Liver (tissue), 9 donors: ENCODE results near the gene SF3B6. TPM values are rescaled to one million over a fixed set of nuclear protein-coding genes. Genes with fewer than 3 reads are reported as not detected.

Experiments
- DNase-seq: peaks from one replicate; pipeline ENCODE4 v3.0.0-alpha.2; 2017; ENCODE audit warnings: low spot score
- H3K27ac ChIP-seq, 2 donors: one replicate each; pipeline ENCODE4 v1.7.0; 2013; ENCODE audit warnings: inconsistent platforms in 2 of 2, low read length in 2 of 2, control low read depth in 1 of 2, low read depth in 1 of 2, mild to moderate bottlenecking in 1 of 2
- H3K27me3 ChIP-seq, 4 donors: one replicate each; pipeline versions ENCODE4 v1.6.1 to v1.7.0; 2013; ENCODE audit warnings: low read length in 3 of 4, inconsistent platforms in 1 of 4, mild to moderate bottlenecking in 1 of 4, moderate library complexity in 1 of 4; ENCODE audit not compliant: control insufficient read depth in 4 of 4, insufficient read depth in 4 of 4
- H3K36me3 ChIP-seq, 4 donors: one replicate each; pipeline versions ENCODE4 v1.6.1 to v1.7.0; 2013; ENCODE audit warnings: low read length in 3 of 4, mild to moderate bottlenecking in 3 of 4, low read depth in 1 of 4, moderate library complexity in 1 of 4; ENCODE audit not compliant: control insufficient read depth in 4 of 4, insufficient read depth in 3 of 4
- H3K4me1 ChIP-seq, 4 donors: one replicate each; pipeline versions ENCODE4 v1.6.1 to v1.7.0; 2013; ENCODE audit warnings: low read length in 3 of 4, mild to moderate bottlenecking in 3 of 4, moderate library complexity in 1 of 4; ENCODE audit not compliant: control insufficient read depth in 4 of 4, insufficient read depth in 4 of 4
- H3K4me3 ChIP-seq, 3 donors: one replicate each; pipeline versions ENCODE4 v1.6.1 to v1.7.0; 2013; ENCODE audit warnings: low read length in 3 of 3, control low read depth in 1 of 3, low read depth in 1 of 3, mild to moderate bottlenecking in 1 of 3
- H3K9ac ChIP-seq, 2 donors: one replicate each; pipeline ENCODE4 v1.7.0; 2013; ENCODE audit warnings: low read length in 2 of 2, mild to moderate bottlenecking in 2 of 2, moderate library complexity in 2 of 2, control low read depth in 1 of 2, low read depth in 1 of 2
- H3K9me3 ChIP-seq, 4 donors: one replicate each; pipeline versions ENCODE4 v1.6.1 to v1.7.0; 2013; ENCODE audit warnings: low read length in 3 of 4; ENCODE audit not compliant: control insufficient read depth in 4 of 4
- EGR1 ChIP-seq, 2 donors: IDR thresholded peaks; 2 replicates each; pipeline ENCODE4 v1.6.1; 2016 to 2018; ENCODE audit warnings: antibody characterized with exemption in 2 of 2, low read depth in 2 of 2
- FOXA1 ChIP-seq: IDR thresholded peaks from 2 replicates; pipeline ENCODE4 v1.6.1; 2016; ENCODE audit warnings: antibody characterized with exemption
- FOXA2 ChIP-seq: IDR thresholded peaks from 2 replicates; pipeline ENCODE4 v1.6.1; 2016; ENCODE audit warnings: antibody characterized with exemption
- GABPA ChIP-seq, 2 donors: IDR thresholded peaks in 1 of 2; conservative IDR thresholded peaks in 1 of 2; 2 replicates each; pipeline ENCODE4 v1.6.1; 2016; ENCODE audit warnings: antibody characterized with exemption in 2 of 2, mild to moderate bottlenecking in 1 of 2, moderate library complexity in 1 of 2
- HNF4A ChIP-seq, 2 donors: conservative IDR thresholded peaks; 2 replicates each; pipeline ENCODE4 v1.6.1; 2016; ENCODE audit warnings: antibody characterized with exemption in 2 of 2, mild to moderate bottlenecking in 2 of 2
- HNF4G ChIP-seq: IDR thresholded peaks from 2 replicates; pipeline ENCODE4 v1.6.1; 2016; ENCODE audit warnings: antibody characterized with exemption
- JUND ChIP-seq, 2 donors: IDR thresholded peaks; 2 replicates each; pipeline ENCODE4 v1.6.1; 2016; ENCODE audit warnings: antibody characterized with exemption in 2 of 2
- NR2F2 ChIP-seq: IDR thresholded peaks from 2 replicates; pipeline ENCODE4 v1.6.1; 2016; ENCODE audit warnings: antibody characterized with exemption
- RAD21 ChIP-seq, 2 donors: IDR thresholded peaks; 2 replicates each; pipeline ENCODE4 v1.6.1; 2016; ENCODE audit warnings: antibody characterized with exemption in 2 of 2, mild to moderate bottlenecking in 2 of 2
- RXRA ChIP-seq, 2 donors: IDR thresholded peaks; 2 replicates each; pipeline ENCODE4 v1.6.1; 2017 to 2018; ENCODE audit warnings: antibody characterized with exemption in 2 of 2, mild to moderate bottlenecking in 1 of 2
- SP1 ChIP-seq: IDR thresholded peaks from 2 replicates; pipeline ENCODE4 v1.6.1; 2018; ENCODE audit warnings: antibody characterized with exemption, mild to moderate bottlenecking
- TAF1 ChIP-seq: conservative IDR thresholded peaks from 2 replicates; pipeline ENCODE4 v1.6.1; 2016; ENCODE audit warnings: antibody characterized with exemption, mild to moderate bottlenecking
- YY1 ChIP-seq: IDR thresholded peaks from 2 replicates; pipeline ENCODE4 v1.6.1; 2016; ENCODE audit warnings: antibody characterized with exemption, mild to moderate bottlenecking
- WGBS: extraction: QIAGEN DNeasy Blood & Tissue Kit; methylation state at CpG from one replicate; pipeline ENCODE4 v1.1.7; 2013; 5-methylcytosine and 5-hydroxymethylcytosine counted together
- polyA plus RNA-seq, 2 donors: library from polyadenylated mRNA; stranded (reverse) in 1 of 2; unstranded in 1 of 2; fragments of 200-250 nt in 1 of 2; fragments of >200 nt in 1 of 2; fragmentation: Nextera tagmentation in 1 of 2; extraction: Ambion mirVana in 1 of 2; gene quantifications; one replicate each; pipeline versions ENCODE4 v1.2.1 to v1.2.3, GENCODE V29; 2013 to 2015
- total RNA-seq, 2 donors: library from RNA; depleted of rRNA; stranded (reverse); fragments of >200 nt; gene quantifications; one replicate each; pipeline ENCODE4 v1.2.3, GENCODE V29; 2014
- TF ChIP-seq, protein P1 (sequence below): IDR thresholded peaks from 2 replicates; pipeline ENCODE4 v1.6.1; 2016; ENCODE audit warnings: antibody characterized with exemption
- TF ChIP-seq, protein P2 (sequence below): IDR thresholded peaks from 2 replicates; pipeline ENCODE4 v1.6.1; 2016; ENCODE audit warnings: antibody characterized with exemption
- TF ChIP-seq, protein P3 (sequence below): fragments of 150-350 bp; IDR thresholded peaks from 2 replicates; pipeline ENCODE4 v1.5.1; 2017; ENCODE audit warnings: improper control_type of control experiment, low read depth, low read length; ENCODE audit not compliant: missing input control
- TF ChIP-seq, protein P4 (sequence below): IDR thresholded peaks from 2 replicates; pipeline ENCODE4 v1.6.1; 2016; ENCODE audit warnings: antibody characterized with exemption
- TF ChIP-seq, protein P5 (sequence below): IDR thresholded peaks from 2 replicates; pipeline ENCODE4 v1.6.1; 2016; ENCODE audit warnings: antibody characterized with exemption, mild to moderate bottlenecking
- donor health status: healthy.
- donor health status: healthy.
- donor health status: healthy.
- donor health status: healthy.
- donor health status: healthy.

The SF3B6 gene
- total and polyA plus RNA-seq, 4 donors: 31.0 to 104 (median 75.6) TPM

DNA sequence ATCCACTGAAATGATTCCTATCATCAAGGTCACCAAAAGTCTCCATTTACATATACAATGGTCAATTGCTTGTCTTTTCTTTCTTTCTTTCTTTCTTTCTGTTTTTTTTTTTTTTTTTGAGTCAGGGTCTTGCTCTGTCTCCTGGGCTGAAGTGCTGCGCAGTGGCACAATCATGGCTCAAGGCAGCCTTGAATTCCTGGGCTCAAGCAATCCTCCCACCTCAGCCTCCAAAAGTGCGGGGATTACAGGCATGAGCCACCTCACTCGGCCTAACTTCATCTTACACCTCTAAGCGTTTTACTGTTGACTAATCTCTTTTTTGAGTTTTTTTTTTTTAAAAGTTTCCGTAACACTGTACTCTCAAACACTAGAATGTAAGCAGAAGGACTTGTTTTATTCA, 867 bp downstream of the SF3B6 start:
- DNase-seq: no peak
- Histone ChIP-seq H3K4me3 (peak overlapping the region; percentile 55 to 97 (median 81)), H3K9me3 (no peaks in the 10 kb centered on the region), H3K27ac (no peak overlapping the region), H3K36me3 (peaks cover 0 to 22% (median 10%) of the 10 kb centered on the region in 4 donors), H3K4me1 (peaks cover 1 to 22% (median 9%) of the 10 kb centered on the region in 4 donors), H3K27me3 (no peaks in the 10 kb centered on the region), H3K9ac (peak overlapping the region; percentile 61 to 65)
- WGBS: 71% methylated on average over 5 of the region's 5 CpGs
- TF ChIP-seq HNF4A (conservative IDR thresholded peaks at IDR 0.05) (no peak), NR2F2 (no peak)

DNA sequence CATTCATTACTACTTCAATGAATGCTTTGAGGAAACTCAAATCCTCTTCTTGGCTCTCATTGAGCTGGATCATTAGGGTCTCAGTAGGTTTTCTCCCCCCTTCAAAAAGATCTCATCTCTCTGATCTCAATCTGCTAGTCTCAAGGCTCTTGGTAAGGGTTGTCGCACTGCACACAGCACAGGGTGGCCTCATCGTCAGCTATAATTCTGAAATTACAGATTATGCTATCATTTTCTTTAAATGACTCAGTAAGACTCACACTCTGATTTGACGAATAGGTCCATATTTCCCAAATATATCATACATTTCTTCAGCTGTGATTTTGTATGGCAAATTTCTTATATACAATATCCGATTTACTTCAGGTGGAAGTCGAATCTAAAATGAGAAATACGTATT, 2.3 kb downstream of the SF3B6 start:
- no peak overlapping the region for H3K27ac ChIP-seq
- no peak overlapping the region for H3K4me3 ChIP-seq
- H3K4me1 ChIP-seq: peaks cover 1 to 22% (median 9%) of the 10 kb centered on the region in 4 donors
- H3K9ac ChIP-seq: no peak overlapping the region
- 91% methylated on average over 6 of the region's 6 CpGs for WGBS
- H3K27me3 ChIP-seq: no peaks in the 10 kb centered on the region
- DNase-seq: no peak
- H3K9me3 ChIP-seq: no peaks in the 10 kb centered on the region
- H3K36me3 ChIP-seq: peaks cover 0 to 34% (median 11%) of the 10 kb centered on the region in 4 donors
- TF ChIP-seq NR2F2 (no peak), HNF4G (no peak), FOXA2 (no peak), RAD21 (IDR thresholded peaks at IDR 0.05) (no peak), JUND (IDR thresholded peaks at IDR 0.05) (no peak), HNF4A (conservative IDR thresholded peaks at IDR 0.05) (no peak), GABPA (IDR thresholded peaks at IDR 0.05 in 1 of 2, conservative IDR thresholded peaks at IDR 0.05 in 1 of 2) (no peak), SP1 (no peak), YY1 (no peak), EGR1 (IDR thresholded peaks at IDR 0.05; ENCODE audit: low read depth in 2 of 2) (no peak), TAF1 (no peak), FOXA1 (no peak)
- TF ChIP-seq, protein P1, sequence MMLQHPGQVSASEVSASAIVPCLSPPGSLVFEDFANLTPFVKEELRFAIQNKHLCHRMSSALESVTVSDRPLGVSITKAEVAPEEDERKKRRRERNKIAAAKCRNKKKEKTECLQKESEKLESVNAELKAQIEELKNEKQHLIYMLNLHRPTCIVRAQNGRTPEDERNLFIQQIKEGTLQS: no peak
- TF ChIP-seq, protein P2, sequence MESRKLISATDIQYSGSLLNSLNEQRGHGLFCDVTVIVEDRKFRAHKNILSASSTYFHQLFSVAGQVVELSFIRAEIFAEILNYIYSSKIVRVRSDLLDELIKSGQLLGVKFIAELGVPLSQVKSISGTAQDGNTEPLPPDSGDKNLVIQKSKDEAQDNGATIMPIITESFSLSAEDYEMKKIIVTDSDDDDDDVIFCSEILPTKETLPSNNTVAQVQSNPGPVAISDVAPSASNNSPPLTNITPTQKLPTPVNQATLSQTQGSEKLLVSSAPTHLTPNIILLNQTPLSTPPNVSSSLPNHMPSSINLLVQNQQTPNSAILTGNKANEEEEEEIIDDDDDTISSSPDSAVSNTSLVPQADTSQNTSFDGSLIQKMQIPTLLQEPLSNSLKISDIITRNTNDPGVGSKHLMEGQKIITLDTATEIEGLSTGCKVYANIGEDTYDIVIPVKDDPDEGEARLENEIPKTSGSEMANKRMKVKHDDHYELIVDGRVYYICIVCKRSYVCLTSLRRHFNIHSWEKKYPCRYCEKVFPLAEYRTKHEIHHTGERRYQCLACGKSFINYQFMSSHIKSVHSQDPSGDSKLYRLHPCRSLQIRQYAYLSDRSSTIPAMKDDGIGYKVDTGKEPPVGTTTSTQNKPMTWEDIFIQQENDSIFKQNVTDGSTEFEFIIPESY: no peak
- TF ChIP-seq, protein P3, sequence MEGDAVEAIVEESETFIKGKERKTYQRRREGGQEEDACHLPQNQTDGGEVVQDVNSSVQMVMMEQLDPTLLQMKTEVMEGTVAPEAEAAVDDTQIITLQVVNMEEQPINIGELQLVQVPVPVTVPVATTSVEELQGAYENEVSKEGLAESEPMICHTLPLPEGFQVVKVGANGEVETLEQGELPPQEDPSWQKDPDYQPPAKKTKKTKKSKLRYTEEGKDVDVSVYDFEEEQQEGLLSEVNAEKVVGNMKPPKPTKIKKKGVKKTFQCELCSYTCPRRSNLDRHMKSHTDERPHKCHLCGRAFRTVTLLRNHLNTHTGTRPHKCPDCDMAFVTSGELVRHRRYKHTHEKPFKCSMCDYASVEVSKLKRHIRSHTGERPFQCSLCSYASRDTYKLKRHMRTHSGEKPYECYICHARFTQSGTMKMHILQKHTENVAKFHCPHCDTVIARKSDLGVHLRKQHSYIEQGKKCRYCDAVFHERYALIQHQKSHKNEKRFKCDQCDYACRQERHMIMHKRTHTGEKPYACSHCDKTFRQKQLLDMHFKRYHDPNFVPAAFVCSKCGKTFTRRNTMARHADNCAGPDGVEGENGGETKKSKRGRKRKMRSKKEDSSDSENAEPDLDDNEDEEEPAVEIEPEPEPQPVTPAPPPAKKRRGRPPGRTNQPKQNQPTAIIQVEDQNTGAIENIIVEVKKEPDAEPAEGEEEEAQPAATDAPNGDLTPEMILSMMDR: no peak
- TF ChIP-seq, protein P4, sequence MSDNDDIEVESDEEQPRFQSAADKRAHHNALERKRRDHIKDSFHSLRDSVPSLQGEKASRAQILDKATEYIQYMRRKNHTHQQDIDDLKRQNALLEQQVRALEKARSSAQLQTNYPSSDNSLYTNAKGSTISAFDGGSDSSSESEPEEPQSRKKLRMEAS: no peak

DNA sequence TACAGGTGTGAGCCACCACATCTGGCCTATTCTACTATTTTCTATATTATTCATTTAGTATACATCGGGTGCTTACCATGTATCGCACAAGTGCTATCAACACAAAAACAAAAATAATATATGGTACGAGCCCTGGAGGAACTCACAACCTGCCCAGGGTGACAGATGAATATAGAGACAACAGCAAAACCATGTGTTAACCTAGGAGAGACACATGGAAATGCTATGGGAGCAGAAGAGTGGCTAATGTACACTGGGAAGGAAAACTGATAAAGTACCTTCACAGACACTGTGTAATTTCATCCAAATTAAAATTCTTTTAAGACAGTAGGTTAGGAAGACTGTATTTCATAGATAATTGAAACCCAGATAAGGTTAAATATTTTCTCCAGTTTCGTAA, 3.9 kb downstream of the SF3B6 start:
- Histone ChIP-seq H3K4me1 (peaks cover 1 to 16% (median 9%) of the 10 kb centered on the region in 4 donors), H3K27ac (no peak overlapping the region), H3K9ac (no peak overlapping the region), H3K4me3 (no peak overlapping the region), H3K27me3 (no peaks in the 10 kb centered on the region), H3K9me3 (no peaks in the 10 kb centered on the region), H3K36me3 (peaks cover 1 to 47% (median 19%) of the 10 kb centered on the region in 4 donors)
- WGBS: 72% methylated on average over 4 of the region's 4 CpGs
- no peak for DNase-seq
- TF ChIP-seq, protein P1: no peak
- TF ChIP-seq YY1: no peak
- TF ChIP-seq GABPA (IDR thresholded peaks at IDR 0.05 in 1 of 2, conservative IDR thresholded peaks at IDR 0.05 in 1 of 2): no peak
- TF ChIP-seq, protein P5, sequence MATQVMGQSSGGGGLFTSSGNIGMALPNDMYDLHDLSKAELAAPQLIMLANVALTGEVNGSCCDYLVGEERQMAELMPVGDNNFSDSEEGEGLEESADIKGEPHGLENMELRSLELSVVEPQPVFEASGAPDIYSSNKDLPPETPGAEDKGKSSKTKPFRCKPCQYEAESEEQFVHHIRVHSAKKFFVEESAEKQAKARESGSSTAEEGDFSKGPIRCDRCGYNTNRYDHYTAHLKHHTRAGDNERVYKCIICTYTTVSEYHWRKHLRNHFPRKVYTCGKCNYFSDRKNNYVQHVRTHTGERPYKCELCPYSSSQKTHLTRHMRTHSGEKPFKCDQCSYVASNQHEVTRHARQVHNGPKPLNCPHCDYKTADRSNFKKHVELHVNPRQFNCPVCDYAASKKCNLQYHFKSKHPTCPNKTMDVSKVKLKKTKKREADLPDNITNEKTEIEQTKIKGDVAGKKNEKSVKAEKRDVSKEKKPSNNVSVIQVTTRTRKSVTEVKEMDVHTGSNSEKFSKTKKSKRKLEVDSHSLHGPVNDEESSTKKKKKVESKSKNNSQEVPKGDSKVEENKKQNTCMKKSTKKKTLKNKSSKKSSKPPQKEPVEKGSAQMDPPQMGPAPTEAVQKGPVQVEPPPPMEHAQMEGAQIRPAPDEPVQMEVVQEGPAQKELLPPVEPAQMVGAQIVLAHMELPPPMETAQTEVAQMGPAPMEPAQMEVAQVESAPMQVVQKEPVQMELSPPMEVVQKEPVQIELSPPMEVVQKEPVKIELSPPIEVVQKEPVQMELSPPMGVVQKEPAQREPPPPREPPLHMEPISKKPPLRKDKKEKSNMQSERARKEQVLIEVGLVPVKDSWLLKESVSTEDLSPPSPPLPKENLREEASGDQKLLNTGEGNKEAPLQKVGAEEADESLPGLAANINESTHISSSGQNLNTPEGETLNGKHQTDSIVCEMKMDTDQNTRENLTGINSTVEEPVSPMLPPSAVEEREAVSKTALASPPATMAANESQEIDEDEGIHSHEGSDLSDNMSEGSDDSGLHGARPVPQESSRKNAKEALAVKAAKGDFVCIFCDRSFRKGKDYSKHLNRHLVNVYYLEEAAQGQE: no peak
- no peak for TF ChIP-seq JUND (IDR thresholded peaks at IDR 0.05)
- no peak for TF ChIP-seq HNF4A (conservative IDR thresholded peaks at IDR 0.05)
- no peak for TF ChIP-seq RXRA (IDR thresholded peaks at IDR 0.05)
- no peak for TF ChIP-seq NR2F2
- TF ChIP-seq FOXA1: no peak
- TF ChIP-seq, protein P2: no peak
- TF ChIP-seq EGR1 (IDR thresholded peaks at IDR 0.05; ENCODE audit: low read depth in 2 of 2): no peak
- TF ChIP-seq RAD21 (IDR thresholded peaks at IDR 0.05): no peak
